ELR (cell line): Measurements from ENCODE around the gene TMEM107.
A peak's percentile ranks its signal among the peaks of the same experiment; 100 is the strongest.

Experiments
- DNase-seq: peaks from one replicate; pipeline ENCODE4 v3.0.0-alpha.2; 2015; ENCODE audit warnings: low read depth

The TMEM107 gene

GRCh38 chr17:8162233-8162996 lies 13.8 kb downstream of the TMEM107 start, which contains the start of gene VAMP2:
TSS of gene VAMP2 (minus strand) at chr17:8162948. CDS start at chr17:8162879, 69 bp downstream.
- DNase-seq, result peak; percentile 78

- DNase-seq, result no peak
These were observed 14.6 kb downstream of the TMEM107 start for GRCh38 chr17:8161289-8162232.

DNA sequence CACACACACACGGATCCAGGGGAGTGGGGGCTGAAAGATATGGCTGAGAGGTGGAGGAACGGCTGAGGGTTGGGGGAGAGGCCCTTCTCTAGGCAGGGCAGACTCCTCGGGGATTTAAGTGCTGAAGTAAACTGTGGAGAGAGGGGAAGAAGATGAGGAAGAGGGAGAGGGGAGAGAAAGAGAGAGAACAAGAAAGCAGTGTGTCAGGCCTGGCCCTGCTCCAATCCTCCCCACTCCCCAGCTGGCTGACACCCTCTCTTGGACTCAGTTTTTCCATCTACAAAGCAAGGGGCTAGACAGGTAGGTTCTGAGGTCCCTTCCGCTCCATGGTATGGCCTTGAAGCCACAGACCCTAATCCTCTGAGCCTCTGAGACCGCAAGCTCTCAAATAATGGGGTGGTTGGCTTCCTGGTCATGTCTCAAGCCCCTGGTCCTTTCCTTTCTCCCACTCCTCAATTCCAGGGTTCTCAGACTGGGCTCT lies 15.4 kb downstream of the TMEM107 start:
- no peak for DNase-seq

DNA sequence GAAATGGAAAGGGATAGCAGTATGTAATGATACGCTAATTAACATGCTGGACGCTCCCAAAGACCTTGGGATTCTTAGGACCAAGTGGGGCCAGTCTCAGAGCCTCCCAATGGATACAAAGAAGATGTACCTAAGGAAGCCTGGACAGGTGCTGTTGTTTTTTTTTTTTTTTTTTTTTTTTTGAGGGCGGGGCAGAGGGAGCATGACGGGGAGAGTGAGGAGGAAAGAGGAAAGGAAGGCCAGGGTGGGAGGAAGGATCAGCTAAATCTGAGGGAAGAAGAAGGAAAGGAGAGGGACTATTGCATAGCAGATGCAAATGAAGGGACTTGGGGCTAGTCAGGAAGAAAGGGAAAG lies 16.0 kb downstream of the TMEM107 start:
- no peak for DNase-seq

DNA sequence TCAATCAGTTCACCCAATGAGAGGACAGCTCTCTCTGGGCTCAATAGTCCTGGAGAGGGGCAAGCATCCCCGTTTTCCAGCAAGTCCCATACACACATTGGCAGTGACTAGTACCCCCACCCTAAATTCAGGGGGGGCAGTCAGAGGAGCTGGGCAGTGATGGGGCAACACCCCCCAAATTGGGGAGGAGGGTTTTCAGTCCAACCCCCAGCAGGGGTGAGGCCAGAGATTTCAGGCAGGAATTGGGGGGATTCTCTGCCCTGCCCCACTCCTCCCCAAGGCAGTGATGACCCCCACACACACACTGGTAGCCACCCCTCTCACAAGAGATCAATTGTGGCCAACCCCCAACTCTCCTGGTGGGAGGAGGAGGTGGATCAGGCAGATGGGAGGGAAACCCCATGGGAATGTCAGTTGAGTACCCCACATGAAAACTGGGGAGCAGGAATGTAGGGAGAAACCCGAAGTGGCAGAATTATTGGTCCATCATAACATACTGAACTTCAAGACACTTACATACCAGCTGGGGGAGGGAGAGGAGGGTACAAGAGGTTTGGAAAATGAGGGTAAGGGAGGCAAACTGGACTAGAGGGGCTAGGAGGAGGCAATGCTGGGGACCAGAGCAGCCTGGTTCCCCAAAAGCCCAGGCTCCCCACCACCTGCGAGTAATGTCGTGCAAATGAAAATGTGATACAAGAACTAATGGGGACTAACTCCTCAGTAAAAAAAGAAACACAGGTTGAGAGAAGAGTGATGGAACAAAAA lies 16.5 kb downstream of the TMEM107 start:
- DNase-seq, result no peak

- no peak for DNase-seq
These were observed 17.2 kb downstream of the TMEM107 start for GRCh38 chr17:8159032-8159400.

- DNase-seq, result peak; percentile 90
These were observed 17.7 kb downstream of the TMEM107 start for GRCh38 chr17:8158267-8159031.

GRCh38 chr17:8156246-8156992 lies 19.8 kb downstream of the TMEM107 start:
- peak; percentile 100 for DNase-seq

DNA sequence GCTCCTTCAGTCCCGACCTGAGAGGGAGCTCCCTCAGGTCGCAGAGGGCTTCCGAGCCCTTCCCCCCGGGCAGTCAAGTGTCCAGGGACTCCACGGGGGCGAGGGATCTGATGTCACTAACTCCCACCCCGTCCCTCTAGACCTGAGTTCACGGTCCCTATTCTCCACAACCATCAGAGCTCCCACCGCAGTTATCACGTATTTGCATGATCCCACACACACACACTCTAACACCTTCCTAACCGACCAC lies 20.3 kb downstream of the TMEM107 start:
- DNase-seq, result no peak

DNA sequence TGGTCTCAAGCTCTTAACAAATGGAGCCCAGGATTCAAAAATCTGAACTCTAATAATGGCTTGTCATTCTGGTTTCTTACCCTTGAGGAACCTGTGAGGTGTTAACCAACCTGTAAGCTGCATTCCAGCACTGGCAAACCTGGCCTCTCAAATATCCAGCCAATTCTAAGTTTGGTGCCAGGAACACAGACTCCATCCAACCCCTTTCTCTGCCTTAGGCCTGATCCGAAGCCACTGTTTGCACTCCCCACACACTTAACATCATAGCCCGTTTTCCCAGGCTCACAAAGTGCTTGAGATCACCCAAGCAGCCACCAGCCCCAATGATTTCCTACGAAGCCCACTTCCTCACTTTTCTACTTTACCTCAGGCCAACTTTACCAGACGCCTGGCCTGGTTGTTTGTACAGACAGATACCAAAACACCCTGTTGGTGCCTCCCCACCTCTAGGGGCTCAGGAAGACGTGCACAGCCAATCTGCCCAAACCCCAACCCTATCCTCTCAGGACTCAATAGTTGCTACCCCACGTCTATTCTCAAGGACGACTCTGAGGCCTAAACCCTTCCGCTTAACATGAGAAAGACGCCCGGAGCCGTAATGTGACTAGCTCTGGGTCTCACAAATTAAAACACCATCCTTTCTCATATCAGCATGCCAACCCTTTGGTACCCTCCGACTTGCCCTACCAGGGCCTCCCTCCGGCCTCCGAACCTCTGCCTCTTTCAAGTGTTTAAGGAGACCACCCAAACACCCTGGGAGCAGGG lies 20.8 kb downstream of the TMEM107 start:
- DNase-seq, result no peak

DNA sequence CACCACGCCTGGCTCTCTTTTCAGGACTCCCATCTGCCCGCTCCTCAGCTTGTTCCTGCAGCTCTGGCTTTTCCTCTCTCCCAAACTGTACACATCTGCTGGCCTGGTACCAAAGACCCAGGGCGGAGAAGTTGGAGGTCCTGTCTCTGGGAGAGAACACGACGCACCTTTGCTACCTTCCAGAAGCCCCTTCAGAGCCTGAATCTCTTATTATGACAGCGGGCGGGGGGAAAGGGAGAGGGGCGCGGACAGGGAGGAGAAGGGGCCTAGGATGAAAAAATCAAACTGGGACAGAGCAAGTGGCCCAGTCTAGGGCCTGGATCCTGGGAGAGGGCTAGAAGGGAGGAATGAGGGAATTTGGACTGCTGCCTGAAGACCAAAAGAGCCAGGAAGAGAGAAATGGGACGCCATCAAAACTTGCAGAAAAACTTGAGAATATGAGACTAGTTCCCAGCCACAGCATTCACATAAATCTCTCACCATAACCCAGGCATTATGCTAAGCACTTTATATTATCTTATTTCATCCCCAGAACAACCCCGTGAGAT lies 21.5 kb downstream of the TMEM107 start:
- DNase-seq, result no peak

- peak; percentile 98 for DNase-seq
These were observed 22.1 kb downstream of the TMEM107 start for GRCh38 chr17:8153957-8154607.

DNA sequence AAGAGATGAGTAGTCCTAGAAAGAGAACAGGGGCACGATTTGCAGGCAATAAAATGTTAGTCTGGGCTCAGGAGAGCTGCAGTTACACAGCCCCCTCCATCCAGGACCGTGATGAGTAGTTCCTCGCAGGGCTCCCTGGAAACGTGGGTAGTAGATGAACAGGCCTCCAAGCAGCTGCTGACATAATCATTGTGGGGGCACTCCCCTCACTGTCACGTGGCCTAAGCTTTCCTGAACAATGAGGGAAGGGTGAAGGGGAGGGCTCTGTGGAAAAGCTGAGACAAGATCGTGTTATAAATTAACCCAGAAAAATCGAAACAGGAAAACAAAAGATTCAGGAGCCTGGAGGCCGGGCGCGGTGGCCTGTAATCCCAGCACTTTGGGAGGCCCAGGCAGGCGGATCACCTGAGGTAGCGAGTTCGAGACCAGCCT lies 22.6 kb downstream of the TMEM107 start:
- peak; percentile 96 for DNase-seq

GRCh38 chr17:8153031-8153451 lies 23.1 kb downstream of the TMEM107 start:
- DNase-seq, result no peak

DNA sequence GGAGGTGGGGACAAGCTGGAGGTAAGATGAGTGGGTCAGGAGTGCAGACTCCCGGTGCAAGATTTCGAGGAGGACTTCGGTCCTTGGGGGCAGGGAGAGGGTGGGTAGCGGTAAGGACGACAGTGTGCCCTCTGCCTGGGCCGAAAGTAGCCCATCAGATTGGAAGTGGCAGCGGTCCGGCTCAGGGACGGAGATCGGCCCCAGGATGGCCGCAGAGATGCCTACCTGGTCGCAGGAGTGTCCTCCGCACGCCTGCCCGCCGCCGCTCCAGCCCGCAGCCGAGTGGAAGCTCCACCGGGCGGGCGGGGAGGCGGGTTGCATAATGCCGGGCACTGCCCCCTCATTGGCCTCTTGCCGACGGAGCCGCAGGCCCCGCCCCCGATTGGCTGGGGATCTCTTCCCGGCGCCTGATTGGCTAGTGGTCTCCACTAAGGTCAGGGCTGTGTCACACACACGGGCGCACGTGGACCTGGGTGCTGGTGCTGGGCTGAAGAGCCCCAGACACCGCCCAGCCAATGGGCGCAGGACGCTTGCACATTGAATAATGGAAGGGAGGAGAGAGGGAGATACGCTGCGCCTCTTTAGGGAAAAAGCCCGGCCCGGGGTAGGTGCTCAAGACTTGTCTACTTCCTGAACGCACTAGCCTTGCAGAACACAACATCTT lies 23.9 kb downstream of the TMEM107 start, which contains the start of gene PER1:
PER1 (minus strand) TSS at position 293 of the 664 bp plus-strand sequence. CDS start 1,698 bp downstream, outside the sequence.
- DNase-seq, result peak; percentile 92

GRCh38 chr17:8151641-8152111 lies 24.5 kb downstream of the TMEM107 start:
- DNase-seq, result peak; percentile 78

- peak; percentile 83 for DNase-seq
These were observed 25.0 kb downstream of the TMEM107 start for GRCh38 chr17:8151120-8151640.
